Vagina (tissue), 2 donors: Measurements from ENCODE around the gene UBD.

Experiments
- POLR2A ChIP-seq, 2 donors: fragments of 450-650 bp; IDR thresholded peaks; one replicate each; pipeline ENCODE4 v1.6.1; 2017; ENCODE audit warnings: antibody characterized with exemption in 2 of 2, mild to moderate bottlenecking in 2 of 2, moderate library complexity in 2 of 2
- TF ChIP-seq, protein P1 (sequence below), 3 experiments: fragments of 450-650 bp in 2 of 3; fragments of 200-600 bp in 1 of 3; sonication (generic) in 1 of 3; IDR thresholded peaks; one replicate each; pipeline ENCODE4 v1.5.1; 2017 to 2019; ENCODE audit warnings: antibody characterized with exemption in 3 of 3, mild to moderate bottlenecking in 2 of 3, moderate library complexity in 2 of 3

DNA sequence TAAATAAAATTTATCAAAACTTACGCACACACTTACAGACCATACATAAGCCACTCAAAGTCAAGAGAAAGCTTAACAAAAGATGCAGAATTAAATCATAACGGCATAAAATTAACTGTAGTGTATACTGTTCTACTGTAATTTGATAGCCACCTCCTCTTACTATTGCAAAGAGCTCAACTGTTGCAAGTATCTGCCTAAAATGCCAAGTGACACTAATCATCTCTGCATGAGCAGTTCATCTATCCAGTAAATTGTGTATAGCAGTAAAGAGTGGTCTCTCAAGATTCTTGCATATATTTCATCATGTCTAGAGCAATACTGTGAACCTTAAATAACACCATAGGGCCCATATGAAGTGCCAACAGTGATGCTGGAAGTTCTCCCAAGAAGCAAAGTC, 37.7 kb upstream of the UBD start:
- TF ChIP-seq, protein P1, sequence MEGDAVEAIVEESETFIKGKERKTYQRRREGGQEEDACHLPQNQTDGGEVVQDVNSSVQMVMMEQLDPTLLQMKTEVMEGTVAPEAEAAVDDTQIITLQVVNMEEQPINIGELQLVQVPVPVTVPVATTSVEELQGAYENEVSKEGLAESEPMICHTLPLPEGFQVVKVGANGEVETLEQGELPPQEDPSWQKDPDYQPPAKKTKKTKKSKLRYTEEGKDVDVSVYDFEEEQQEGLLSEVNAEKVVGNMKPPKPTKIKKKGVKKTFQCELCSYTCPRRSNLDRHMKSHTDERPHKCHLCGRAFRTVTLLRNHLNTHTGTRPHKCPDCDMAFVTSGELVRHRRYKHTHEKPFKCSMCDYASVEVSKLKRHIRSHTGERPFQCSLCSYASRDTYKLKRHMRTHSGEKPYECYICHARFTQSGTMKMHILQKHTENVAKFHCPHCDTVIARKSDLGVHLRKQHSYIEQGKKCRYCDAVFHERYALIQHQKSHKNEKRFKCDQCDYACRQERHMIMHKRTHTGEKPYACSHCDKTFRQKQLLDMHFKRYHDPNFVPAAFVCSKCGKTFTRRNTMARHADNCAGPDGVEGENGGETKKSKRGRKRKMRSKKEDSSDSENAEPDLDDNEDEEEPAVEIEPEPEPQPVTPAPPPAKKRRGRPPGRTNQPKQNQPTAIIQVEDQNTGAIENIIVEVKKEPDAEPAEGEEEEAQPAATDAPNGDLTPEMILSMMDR (IDR thresholded peaks at IDR 0.05), result no peak
- no peak for TF ChIP-seq POLR2A (IDR thresholded peaks at IDR 0.05)
